ENCODE measurements around the gene IL18R1.

Gene IL18R1

DNA sequence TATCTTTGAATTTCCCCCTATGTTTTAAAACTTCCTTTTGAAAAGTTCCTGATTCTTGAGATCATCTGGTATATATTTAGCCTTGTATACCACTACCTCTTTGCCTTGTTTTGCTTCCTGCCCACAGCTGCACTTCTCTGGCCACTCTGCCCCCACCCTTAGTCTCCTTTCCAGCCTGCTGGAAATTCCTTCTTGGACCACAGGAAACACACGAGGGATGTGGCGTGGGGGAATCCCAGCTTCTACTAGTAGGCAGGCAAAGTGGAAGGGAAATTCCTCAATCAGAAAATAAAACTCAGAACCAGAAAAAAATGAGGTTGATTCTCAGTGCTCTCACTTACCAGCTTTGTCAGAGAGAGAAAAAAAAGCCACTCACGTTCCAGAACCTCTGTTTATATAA lies 80.7 kb downstream of the IL18R1 start:
- peak; percentile 60 for DNase-seq

DNA sequence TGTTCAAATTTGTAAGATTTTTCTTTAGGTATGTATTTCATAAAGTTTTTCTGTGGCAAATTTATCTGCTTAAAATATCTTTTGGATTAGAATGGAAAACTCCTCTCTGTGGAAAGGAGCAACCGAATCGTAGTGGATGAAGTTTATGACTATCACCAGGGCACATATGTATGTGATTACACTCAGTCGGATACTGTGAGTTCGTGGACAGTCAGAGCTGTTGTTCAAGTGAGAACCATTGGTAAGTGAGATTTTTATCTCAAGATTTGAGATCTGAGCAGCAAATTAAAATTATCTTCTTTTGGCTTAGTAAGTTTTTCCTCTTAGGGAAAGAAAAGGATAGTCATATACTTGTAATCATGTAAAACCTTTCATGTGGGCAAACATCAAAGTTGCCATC lies 81.5 kb downstream of the IL18R1 start:
- DNase-seq, result no peak

- DNase-seq, result no peak
Measured at GRCh38 chr2:102438111-102438510, 82.5 kb downstream of the IL18R1 start.

GRCh38 chr2:102438578-102438977 lies 83.0 kb downstream of the IL18R1 start:
- DNase-seq, result no peak

GRCh38 chr2:102439065-102439695 lies 83.6 kb downstream of the IL18R1 start:
- no peak for DNase-seq

DNA sequence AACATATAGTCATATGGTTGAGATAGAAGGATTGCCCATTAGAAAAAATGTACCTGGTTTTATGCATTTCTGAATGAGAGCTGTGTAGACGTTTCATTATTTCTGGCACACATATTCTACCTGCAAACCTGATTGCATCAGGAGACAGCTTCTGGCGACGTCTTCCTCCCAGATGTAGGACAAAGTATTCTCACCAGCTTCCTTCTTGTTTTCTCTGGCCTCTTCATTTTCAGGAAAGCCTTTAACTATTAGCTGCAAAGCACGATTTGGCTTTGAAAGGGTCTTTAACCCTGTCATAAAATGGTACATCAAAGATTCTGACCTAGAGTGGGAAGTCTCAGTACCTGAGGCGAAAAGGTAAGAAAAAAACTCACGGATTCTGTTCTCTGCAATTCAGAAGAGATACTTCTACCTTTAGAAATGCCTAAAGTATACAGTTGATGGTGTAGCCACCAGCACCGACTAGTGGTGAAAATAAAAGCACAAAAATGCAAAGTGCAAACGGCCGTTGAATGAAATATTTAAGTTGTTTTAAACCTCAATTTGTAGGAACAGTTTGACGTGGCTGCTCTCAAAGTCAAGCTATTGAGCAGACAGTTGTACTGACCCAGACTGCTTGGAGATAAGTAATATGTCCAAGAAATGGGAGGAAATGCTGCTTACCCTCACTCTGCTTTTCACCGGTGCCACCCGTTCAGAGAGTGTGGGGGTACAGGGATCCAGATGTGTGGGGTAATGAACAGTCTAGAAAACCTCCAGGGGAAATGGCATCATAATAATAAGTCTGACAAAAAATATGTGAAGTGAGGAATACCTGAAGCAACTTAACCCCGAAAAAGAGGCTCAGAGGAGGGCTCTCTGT lies 87.6 kb downstream of the IL18R1 start:
- DNase-seq, result no peak

GRCh38 chr2:102444233-102444632 lies 88.6 kb downstream of the IL18R1 start:
- DNase-seq, result no peak

- no peak for DNase-seq
Measured at GRCh38 chr2:102446936-102447335, 91.3 kb downstream of the IL18R1 start.

Measured in left hindlimb (tissue), 1 donor.